Sigmoid colon (tissue), 7 donors: ENCODE results near the gene VPS29. TPM values are rescaled to one million over a fixed set of nuclear protein-coding genes. Genes with fewer than 3 reads are reported as not detected.

Source experiments
- DNase-seq: peaks from one replicate; pipeline ENCODE4 v3.0.0-alpha.2; 2019
- H3K27ac ChIP-seq, 4 donors: fragments of 200-600 bp; sonication (generic); one replicate each; pipeline ENCODE4 v1.5.1; 2016 to 2019; ENCODE audit warnings: mild to moderate bottlenecking in 1 of 4
- H3K27me3 ChIP-seq, 3 donors: fragments of 200-600 bp; sonication (generic); one replicate each; pipeline ENCODE4 v1.5.1; 2019; ENCODE audit warnings: mild to moderate bottlenecking in 1 of 3
- H3K36me3 ChIP-seq, 4 donors: fragments of 200-600 bp; sonication (generic); one replicate each; pipeline ENCODE4 v1.5.1; 2016 to 2019
- H3K4me1 ChIP-seq, 4 donors: fragments of 200-600 bp; sonication (generic); one replicate each; pipeline ENCODE4 v1.5.1; 2017 to 2019
- H3K4me3 ChIP-seq, 4 donors: fragments of 200-600 bp; sonication (generic); one replicate each; pipeline ENCODE4 v1.5.1; 2017 to 2019; ENCODE audit warnings: mild to moderate bottlenecking in 2 of 4, moderate library complexity in 1 of 4
- H3K9me3 ChIP-seq, 4 donors: fragments of 200-600 bp in 3 of 4; sonication (generic) in 3 of 4; one replicate each; pipeline versions ENCODE4 v1.5.1 to v1.6.1; 2013 to 2019
- EP300 ChIP-seq, 4 donors: sonication (generic); formaldehyde crosslinking; IDR thresholded peaks; one replicate each; pipeline ENCODE4 v1.6.1; 2017; ENCODE audit warnings: antibody characterized with exemption in 4 of 4
- POLR2A ChIP-seq, 2 donors: fragments of 450-650 bp; IDR thresholded peaks; one replicate each; pipeline ENCODE4 v1.6.1; 2016; ENCODE audit warnings: antibody characterized with exemption in 2 of 2, mild to moderate bottlenecking in 2 of 2, moderate library complexity in 2 of 2
- POLR2AphosphoS5 ChIP-seq, 4 donors: sonication (generic); formaldehyde crosslinking; IDR thresholded peaks; one replicate each; pipeline ENCODE4 v1.6.1; 2017; ENCODE audit warnings: antibody characterized with exemption in 4 of 4
- WGBS, 2 donors: extraction: QIAGEN DNeasy Blood & Tissue Kit; methylation state at CpG; one replicate each; pipeline ENCODE4 v1.1.7; 2013; 5-methylcytosine and 5-hydroxymethylcytosine counted together
- intact Hi-C: fragments of 100-400 bp; cut with DNase I; formaldehyde crosslinking; loops from one replicate; pipeline ENCODE4 v1.15.1; 2023
- polyA plus RNA-seq, 3 donors: library from polyadenylated mRNA; stranded (reverse); fragments of 200-250 nt; gene quantifications; one replicate each; pipeline ENCODE4 v1.2.3, GENCODE V29; 2013
- small RNA-seq, 3 donors: library from RNA; depleted of rRNA; stranded (forward); fragments of <200 nt; gene quantifications; one replicate each; pipeline ENCODE3, GENCODE V24; 2016
- total RNA-seq, 4 donors: library from RNA; depleted of rRNA; stranded (reverse); fragments of >200 nt; gene quantifications; one replicate each; pipeline ENCODE4 v1.1.0, GENCODE V29; 2016
- TF ChIP-seq, protein P1 (sequence below), 4 experiments: fragments of 450-650 bp in 3 of 4; fragments of 200-600 bp in 1 of 4; IDR thresholded peaks; one replicate each; pipeline ENCODE4 v1.5.1; 2016 to 2019; ENCODE audit warnings: antibody characterized with exemption in 4 of 4, mild to moderate bottlenecking in 3 of 4, moderate library complexity in 2 of 4
- donor health status: healthy with polysubstance abuse.
- donor health status: Bipolar disorder and iron deficiency.
- donor health status: healthy.

Gene VPS29
- total and polyA plus RNA-seq, 7 donors = 120 to 281 (median 189) TPM

DNA sequence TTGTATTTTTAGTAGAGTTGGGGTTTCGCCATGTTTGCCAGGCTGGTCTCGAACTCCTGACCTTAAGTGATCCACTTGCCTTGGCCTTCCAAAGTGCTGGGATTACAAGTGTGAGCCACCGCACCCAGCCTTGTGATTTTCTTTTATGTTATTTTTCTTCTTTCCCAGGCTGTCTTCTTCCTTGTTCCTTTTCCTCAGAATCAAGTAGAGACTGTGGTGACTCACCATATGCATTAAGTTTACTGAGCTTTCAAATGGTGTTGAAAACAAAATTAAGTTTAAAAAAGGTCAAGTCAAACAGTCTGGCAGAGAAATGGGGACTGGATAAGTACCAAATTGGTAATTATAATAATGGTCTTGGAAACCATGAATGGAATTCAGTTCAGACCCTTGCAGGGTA, 57.5 kb downstream of the VPS29 start:
- Histone ChIP-seq H3K4me3 (no peak overlapping the region), H3K9me3 (no peaks in the 10 kb centered on the region), H3K36me3 (peaks cover 8 to 64% (median 34%) of the 10 kb centered on the region in 4 donors), H3K4me1 (peaks cover 0 to 25% (median 20%) of the 10 kb centered on the region in 4 donors), H3K27me3 (no peaks in the 10 kb centered on the region), H3K27ac (no peak overlapping the region)
- DNase-seq = no peak
- intact Hi-C loops = no loop called here
- 92 to 98% methylated on average over 3 of the region's 3 CpGs for WGBS, 2 donors
- TF ChIP-seq EP300 (IDR thresholded peaks at IDR 0.05) (no peak), POLR2AphosphoS5 (IDR thresholded peaks at IDR 0.05) (no peak), POLR2A (IDR thresholded peaks at IDR 0.05) (no peak)
- TF ChIP-seq, protein P1, sequence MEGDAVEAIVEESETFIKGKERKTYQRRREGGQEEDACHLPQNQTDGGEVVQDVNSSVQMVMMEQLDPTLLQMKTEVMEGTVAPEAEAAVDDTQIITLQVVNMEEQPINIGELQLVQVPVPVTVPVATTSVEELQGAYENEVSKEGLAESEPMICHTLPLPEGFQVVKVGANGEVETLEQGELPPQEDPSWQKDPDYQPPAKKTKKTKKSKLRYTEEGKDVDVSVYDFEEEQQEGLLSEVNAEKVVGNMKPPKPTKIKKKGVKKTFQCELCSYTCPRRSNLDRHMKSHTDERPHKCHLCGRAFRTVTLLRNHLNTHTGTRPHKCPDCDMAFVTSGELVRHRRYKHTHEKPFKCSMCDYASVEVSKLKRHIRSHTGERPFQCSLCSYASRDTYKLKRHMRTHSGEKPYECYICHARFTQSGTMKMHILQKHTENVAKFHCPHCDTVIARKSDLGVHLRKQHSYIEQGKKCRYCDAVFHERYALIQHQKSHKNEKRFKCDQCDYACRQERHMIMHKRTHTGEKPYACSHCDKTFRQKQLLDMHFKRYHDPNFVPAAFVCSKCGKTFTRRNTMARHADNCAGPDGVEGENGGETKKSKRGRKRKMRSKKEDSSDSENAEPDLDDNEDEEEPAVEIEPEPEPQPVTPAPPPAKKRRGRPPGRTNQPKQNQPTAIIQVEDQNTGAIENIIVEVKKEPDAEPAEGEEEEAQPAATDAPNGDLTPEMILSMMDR (IDR thresholded peaks at IDR 0.05) = no peak

Small RNA genes within 50 kb of the gene (small RNA-seq; reads per million reads assigned to genes)
- 0 reads per million in 3 donors for gene RF00278

Other genes starting within 250 kb of the VPS29 start
- 100 to 1,000 TPM in 2 of 4 donors, 10 to 100 TPM in 2; 79.5 to 121 (median 93.7) TPM for gene ATP2A2, start 220.9 kb downstream of the VPS29 start, total RNA-seq
- gene ATP2A2, start 220.9 kb downstream of the VPS29 start, polyA plus RNA-seq = 100 to 1,000 TPM in 1 of 3 donors, 10 to 100 TPM in 2; 16.6 to 115 (median 16.8) TPM
- gene ANAPC7, start 98.4 kb downstream of the VPS29 start, total RNA-seq = 10 to 100 TPM; 29.9 to 65.6 (median 53.0) TPM
- 10 to 100 TPM in 2 of 3 donors, 1 to 10 TPM in 1; 9.6 to 31.8 (median 17.6) TPM for gene ANAPC7, start 98.4 kb downstream of the VPS29 start, polyA plus RNA-seq
- 100 to 1,000 TPM; 156 to 304 (median 231) TPM for gene ARPC3, start 51.8 kb downstream of the VPS29 start, total RNA-seq
- gene ARPC3, start 51.8 kb downstream of the VPS29 start, polyA plus RNA-seq = 100 to 1,000 TPM; 411 to 982 (median 634) TPM
- gene GPN3, start 33.9 kb downstream of the VPS29 start, total RNA-seq = 10 to 100 TPM; 16.1 to 22.8 (median 20.6) TPM
- 10 to 100 TPM; 12.6 to 17.3 (median 12.9) TPM for gene GPN3, start 33.9 kb downstream of the VPS29 start, polyA plus RNA-seq
- gene FAM216A, start 33.3 kb downstream of the VPS29 start, total RNA-seq = 10 to 100 TPM in 1 of 4 donors, 1 to 10 TPM in 3; 7.5 to 13.0 (median 8.3) TPM
- 1 to 10 TPM; 1.6 to 5.7 (median 2.4) TPM for gene FAM216A, start 33.3 kb downstream of the VPS29 start, polyA plus RNA-seq
- gene RAD9B, start 220 bp upstream of the VPS29 start, total RNA-seq = under 1 TPM; 0.41 to 0.71 (median 0.61) TPM
- under 1 TPM in 2 of 3 donors, not detected in 1; 0.36 to 0.46 TPM for gene RAD9B, start 220 bp upstream of the VPS29 start, polyA plus RNA-seq
- gene PPTC7, start 81.2 kb upstream of the VPS29 start, total RNA-seq = 10 to 100 TPM; 19.4 to 30.3 (median 22.5) TPM
- 10 to 100 TPM; 16.1 to 24.5 (median 18.6) TPM for gene PPTC7, start 81.2 kb upstream of the VPS29 start, polyA plus RNA-seq
- gene TCTN1, start 112.0 kb upstream of the VPS29 start, total RNA-seq = 10 to 100 TPM; 34.6 to 38.6 (median 35.6) TPM
- 1 to 10 TPM in 2 of 3 donors, under 1 TPM in 1; 0.92 to 8.7 (median 6.6) TPM for gene TCTN1, start 112.0 kb upstream of the VPS29 start, polyA plus RNA-seq
- 1 to 10 TPM; 3.8 to 9.7 (median 6.6) TPM for gene HVCN1, start 187.0 kb upstream of the VPS29 start, total RNA-seq
- gene HVCN1, start 187.0 kb upstream of the VPS29 start, polyA plus RNA-seq = 10 to 100 TPM in 1 of 3 donors, 1 to 10 TPM in 2; 1.8 to 26.3 (median 4.2) TPM
- 100 to 1,000 TPM; 140 to 208 (median 171) TPM for gene PPP1CC, start 240.8 kb upstream of the VPS29 start, total RNA-seq
- gene PPP1CC, start 240.8 kb upstream of the VPS29 start, polyA plus RNA-seq = 100 to 1,000 TPM; 107 to 272 (median 153) TPM